Activated naive CD4-positive, alpha-beta T cell treated with anti-CD3 and anti-CD28 coated beads, Interleukin-2, amount 50 U/mL, for 16 hours (primary cell): ENCODE measurements around the gene CRADD.
"Not testable (repeated sequence)": the region's sequence is repeated elsewhere in the genome, so short reads cannot be mapped to it uniquely, and the experiment has no call there.

ENCODE experiments used
- DNase-seq: peaks from one replicate; pipeline ENCODE4 v3.0.0-alpha.2; 2020

Gene CRADD

GRCh38 chr12:93708952-93709351 is 31.8 kb downstream of the CRADD start:
- DNase-seq: no peak

- DNase-seq: no peak
Observed at GRCh38 chr12:93709386-93709785, 32.2 kb downstream of the CRADD start.

- no peak for DNase-seq
Observed at GRCh38 chr12:93710574-93710926, 33.4 kb downstream of the CRADD start.

GRCh38 chr12:93711502-93711901 is 34.3 kb downstream of the CRADD start:
- not testable (repeated sequence) for DNase-seq

- DNase-seq: no peak
Observed at GRCh38 chr12:93712200-93712599, 35.0 kb downstream of the CRADD start.

GRCh38 chr12:93713060-93713459 is 35.9 kb downstream of the CRADD start:
- DNase-seq: no peak

- DNase-seq: no peak
Observed at GRCh38 chr12:93713800-93714199, 36.6 kb downstream of the CRADD start.

GRCh38 chr12:93714382-93714781 is 37.2 kb downstream of the CRADD start:
- no peak for DNase-seq

- no peak for DNase-seq
Observed at GRCh38 chr12:93719710-93720109, 42.5 kb downstream of the CRADD start.

- DNase-seq: no peak
Observed at GRCh38 chr12:93720559-93720958, 43.4 kb downstream of the CRADD start.

GRCh38 chr12:93722179-93722578 is 45.0 kb downstream of the CRADD start:
- DNase-seq: no peak

GRCh38 chr12:93722835-93723567 is 45.8 kb downstream of the CRADD start:
- DNase-seq: no peak

GRCh38 chr12:93723568-93723930 is 46.4 kb downstream of the CRADD start:
- no peak for DNase-seq

- DNase-seq: no peak
Observed at GRCh38 chr12:93725531-93725930, 48.4 kb downstream of the CRADD start.

- no peak for DNase-seq
Observed at GRCh38 chr12:93727195-93727811, 50.1 kb downstream of the CRADD start.

GRCh38 chr12:93727911-93728310 is 50.7 kb downstream of the CRADD start:
- DNase-seq: no peak

GRCh38 chr12:93729934-93730333 is 52.8 kb downstream of the CRADD start:
- DNase-seq: no peak

GRCh38 chr12:93733358-93733757 is 56.2 kb downstream of the CRADD start:
- no peak for DNase-seq

- DNase-seq: no peak
Observed at GRCh38 chr12:93733928-93734327, 56.8 kb downstream of the CRADD start.

- DNase-seq: no peak
Observed at GRCh38 chr12:93734784-93735183, 57.6 kb downstream of the CRADD start.

- DNase-seq: no peak
Observed at GRCh38 chr12:93736640-93737178, 59.5 kb downstream of the CRADD start.

GRCh38 chr12:93737457-93738198 is 60.5 kb downstream of the CRADD start:
- DNase-seq: no peak

GRCh38 chr12:93738199-93739058 is 61.3 kb downstream of the CRADD start:
- no peak for DNase-seq
